HL-60 (cell line): ENCODE results near the gene TMEM163.
"Not testable (repeated sequence)": the region's sequence is repeated elsewhere in the genome, so short reads cannot be mapped to it uniquely, and the experiment has no call there.

Experiments used
- DNase-seq, 2 experiments: peaks; one replicate each; pipeline ENCODE4 v3.0.0-alpha.2; 2010 to 2020; ENCODE audit warnings: low read depth in 1 of 2, low spot score in 1 of 2
- H3K27ac ChIP-seq: fragments of 250-450 bp; sonication (Bioruptor Pico); replicated peaks from 2 replicates; pipeline ENCODE4 v1.5.1; 2020; ENCODE audit warnings: mild to moderate bottlenecking, moderate library complexity
- H3K27me3 ChIP-seq: fragments of 250-450 bp; sonication (Bioruptor Pico); 2 replicates; pipeline ENCODE4 v1.5.1; 2021; ENCODE audit warnings: mild to moderate bottlenecking, moderate library complexity; ENCODE audit not compliant: insufficient read depth, poor library complexity, severe bottlenecking
- H3K4me3 ChIP-seq: replicated peaks from 2 replicates; pipeline ENCODE4 v1.5.1; 2011; ENCODE audit warnings: mild to moderate bottlenecking, control low read depth, low read length; ENCODE audit not compliant: insufficient read depth
- CTCF ChIP-seq: IDR thresholded peaks from one replicate; pipeline ENCODE4 v1.5.1; 2011; ENCODE audit warnings: low read length, control low read depth, inconsistent platforms; ENCODE audit not compliant: insufficient read depth
- GABPA ChIP-seq: IDR thresholded peaks from 2 replicates; pipeline ENCODE4 v1.6.1; 2012; ENCODE audit warnings: low read depth
- POLR2AphosphoS5 ChIP-seq: IDR thresholded peaks from 2 replicates; pipeline ENCODE4 v1.6.1; 2012; ENCODE audit warnings: low read depth
- SPI1 ChIP-seq: IDR thresholded peaks from 2 replicates; pipeline ENCODE4 v1.6.1; 2012; ENCODE audit warnings: low read depth, mild to moderate bottlenecking, borderline replicate concordance
- TF ChIP-seq, protein P1 (sequence below): IDR thresholded peaks from 2 replicates; pipeline ENCODE4 v1.6.1; 2012; ENCODE audit warnings: low read depth; ENCODE audit not compliant: insufficient replicate concordance

Gene TMEM163

GRCh38 chr2:134591526-134591925 lies 127.3 kb downstream of the TMEM163 start:
- no peak for DNase-seq
- TF ChIP-seq, protein P1, sequence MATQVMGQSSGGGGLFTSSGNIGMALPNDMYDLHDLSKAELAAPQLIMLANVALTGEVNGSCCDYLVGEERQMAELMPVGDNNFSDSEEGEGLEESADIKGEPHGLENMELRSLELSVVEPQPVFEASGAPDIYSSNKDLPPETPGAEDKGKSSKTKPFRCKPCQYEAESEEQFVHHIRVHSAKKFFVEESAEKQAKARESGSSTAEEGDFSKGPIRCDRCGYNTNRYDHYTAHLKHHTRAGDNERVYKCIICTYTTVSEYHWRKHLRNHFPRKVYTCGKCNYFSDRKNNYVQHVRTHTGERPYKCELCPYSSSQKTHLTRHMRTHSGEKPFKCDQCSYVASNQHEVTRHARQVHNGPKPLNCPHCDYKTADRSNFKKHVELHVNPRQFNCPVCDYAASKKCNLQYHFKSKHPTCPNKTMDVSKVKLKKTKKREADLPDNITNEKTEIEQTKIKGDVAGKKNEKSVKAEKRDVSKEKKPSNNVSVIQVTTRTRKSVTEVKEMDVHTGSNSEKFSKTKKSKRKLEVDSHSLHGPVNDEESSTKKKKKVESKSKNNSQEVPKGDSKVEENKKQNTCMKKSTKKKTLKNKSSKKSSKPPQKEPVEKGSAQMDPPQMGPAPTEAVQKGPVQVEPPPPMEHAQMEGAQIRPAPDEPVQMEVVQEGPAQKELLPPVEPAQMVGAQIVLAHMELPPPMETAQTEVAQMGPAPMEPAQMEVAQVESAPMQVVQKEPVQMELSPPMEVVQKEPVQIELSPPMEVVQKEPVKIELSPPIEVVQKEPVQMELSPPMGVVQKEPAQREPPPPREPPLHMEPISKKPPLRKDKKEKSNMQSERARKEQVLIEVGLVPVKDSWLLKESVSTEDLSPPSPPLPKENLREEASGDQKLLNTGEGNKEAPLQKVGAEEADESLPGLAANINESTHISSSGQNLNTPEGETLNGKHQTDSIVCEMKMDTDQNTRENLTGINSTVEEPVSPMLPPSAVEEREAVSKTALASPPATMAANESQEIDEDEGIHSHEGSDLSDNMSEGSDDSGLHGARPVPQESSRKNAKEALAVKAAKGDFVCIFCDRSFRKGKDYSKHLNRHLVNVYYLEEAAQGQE, result no peak
- no peak for TF ChIP-seq POLR2AphosphoS5
- TF ChIP-seq GABPA, result no peak
- TF ChIP-seq CTCF, result no peak
- no peak for TF ChIP-seq SPI1
- no peaks in the 10 kb centered on the region for H3K27me3 ChIP-seq

GRCh38 chr2:134590679-134591078 lies 128.1 kb downstream of the TMEM163 start:
- DNase-seq, result no peak
- Histone ChIP-seq H3K4me3 (no peak overlapping the region), H3K27ac (no peak overlapping the region), H3K27me3 (no peaks in the 10 kb centered on the region)
- TF ChIP-seq POLR2AphosphoS5 (no peak), CTCF (no peak), SPI1 (no peak), GABPA (no peak)
- TF ChIP-seq, protein P1, result no peak

More at GRCh38 chr2:134591526-134591925, 127.3 kb downstream of the TMEM163 start:
- H3K4me3 ChIP-seq, result no peak overlapping the region
- no peak overlapping the region for H3K27ac ChIP-seq

DNA sequence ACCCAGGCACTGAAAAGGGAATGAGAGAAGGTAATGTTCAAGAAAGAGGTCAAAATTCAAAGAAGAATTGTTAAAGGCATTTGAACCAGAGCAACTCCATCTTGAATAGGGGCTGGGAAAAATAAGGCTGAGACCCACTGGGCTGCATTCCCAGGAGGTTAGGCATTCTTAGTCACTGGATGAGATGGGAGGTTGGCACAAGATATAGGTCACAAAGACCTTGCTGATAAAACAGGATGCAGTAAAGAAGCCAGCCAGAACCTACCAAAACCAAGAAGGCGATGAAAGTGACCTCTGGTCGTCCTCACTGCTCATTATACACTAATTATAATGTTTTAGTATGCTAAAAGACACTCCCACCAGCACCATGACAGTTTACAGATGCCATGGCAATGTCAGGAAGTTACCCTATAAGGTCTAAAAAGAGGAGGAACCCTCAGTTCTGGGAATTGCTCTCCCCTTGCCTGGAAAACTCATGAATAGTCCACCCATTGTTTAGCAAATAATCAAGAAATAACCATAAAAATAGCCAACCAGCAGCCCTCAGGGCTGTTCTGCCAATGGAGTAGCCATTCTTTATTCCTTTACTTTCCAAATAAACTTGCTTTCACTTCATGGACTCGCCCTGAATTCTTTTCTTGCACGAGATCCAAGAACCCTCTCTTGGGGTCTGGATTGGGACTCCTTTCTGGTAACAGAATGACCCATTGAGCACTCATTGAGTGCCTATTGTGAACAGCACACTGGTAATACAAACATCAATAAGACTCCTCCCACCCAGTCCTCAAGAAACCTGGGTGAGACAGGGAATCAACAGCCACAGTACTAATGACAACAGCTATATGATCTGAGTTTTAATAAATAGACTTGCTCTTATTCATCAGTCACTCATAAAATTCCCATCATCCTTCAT lies 129.4 kb downstream of the TMEM163 start:
- H3K27me3 ChIP-seq, H3K4me3 ChIP-seq, H3K27ac ChIP-seq, DNase-seq: not testable (repeated sequence)

- Histone ChIP-seq H3K27me3 (no peaks in the 10 kb centered on the region), H3K27ac (no peak overlapping the region), H3K4me3 (no peak overlapping the region)
- TF ChIP-seq GABPA, result no peak
- TF ChIP-seq SPI1, result no peak
- no peak for TF ChIP-seq POLR2AphosphoS5
- no peak for TF ChIP-seq CTCF
- TF ChIP-seq, protein P1, result no peak
- DNase-seq, result no peak
Observed at GRCh38 chr2:134588556-134588955, 130.2 kb downstream of the TMEM163 start.
